Measurements from ENCODE around the gene PPP1R14B. TPM values are rescaled to one million over a fixed set of nuclear protein-coding genes. Genes with fewer than 3 reads are reported as not detected.
A peak's percentile ranks its signal among the peaks of the same experiment; 100 is the strongest.

PPP1R14B gene
- polyA plus RNA-seq, 10 donors = 130 to 192 (median 172) TPM

GRCh38 chr11:64233913-64234586 is 12.7 kb downstream of the PPP1R14B start, which contains the start of gene VEGFB:
Gene VEGFB, plus strand, starts transcription at chr11:64234584. Its CDS starts 250 bp downstream, at chr11:64234834.
- peak in 1 of 3 donors; percentile 78 for DNase-seq

GRCh38 chr11:64232967-64233315 is 13.8 kb downstream of the PPP1R14B start:
- DNase-seq = no peak

- DNase-seq = no peak
Observed at GRCh38 chr11:64232182-64232966, 14.4 kb downstream of the PPP1R14B start.

- DNase-seq = no peak
Observed at GRCh38 chr11:64231546-64231945, 15.2 kb downstream of the PPP1R14B start.

- DNase-seq = no peak
Observed at GRCh38 chr11:64230985-64231365, 15.8 kb downstream of the PPP1R14B start.

- peak; percentile 91 to 96 (median 93) for DNase-seq
Observed at GRCh38 chr11:64230171-64230984, 16.4 kb downstream of the PPP1R14B start, which contains the start of gene DNAJC4. Gene DNAJC4, plus strand, starts transcription at chr11:64230548. Its CDS starts 307 bp downstream, at chr11:64230855.

GRCh38 chr11:64229744-64230170 is 17.0 kb downstream of the PPP1R14B start:
- DNase-seq = no peak

GRCh38 chr11:64229090-64229743 is 17.5 kb downstream of the PPP1R14B start:
- peak in 1 of 3 donors; percentile 16 for DNase-seq

- DNase-seq = peak in 1 of 3 donors; percentile 23
Observed at GRCh38 chr11:64227405-64227956, 19.3 kb downstream of the PPP1R14B start.

- peak in 1 of 3 donors; percentile 70 for DNase-seq
Observed at GRCh38 chr11:64226507-64227051, 20.2 kb downstream of the PPP1R14B start.

- DNase-seq = peak; percentile 87 to 96 (median 93)
Observed at GRCh38 chr11:64225608-64226506, 20.9 kb downstream of the PPP1R14B start, which contains the start of the genes NUDT22 and TRPT1. Gene NUDT22, plus strand, starts transcription at chr11:64226274. Its CDS starts 379 bp downstream, at chr11:64226653. Gene TRPT1, minus strand, starts transcription at chr11:64226186. Its CDS starts 326 bp downstream, at chr11:64225860.

- no peak for DNase-seq
Observed at GRCh38 chr11:64224891-64225607, 21.7 kb downstream of the PPP1R14B start.

- peak in 1 of 3 donors; percentile 10 for DNase-seq
Observed at GRCh38 chr11:64224151-64224890, 22.4 kb downstream of the PPP1R14B start.

- peak in 1 of 3 donors; percentile 30 for DNase-seq
Observed at GRCh38 chr11:64223001-64223651, 23.6 kb downstream of the PPP1R14B start.

- DNase-seq = no peak
Observed at GRCh38 chr11:64222651-64223000, 24.1 kb downstream of the PPP1R14B start.

GRCh38 chr11:64220798-64221197 is 25.9 kb downstream of the PPP1R14B start:
- DNase-seq = no peak

- no peak for DNase-seq
Observed at GRCh38 chr11:64220271-64220670, 26.5 kb downstream of the PPP1R14B start.

- no peak for DNase-seq
Observed at GRCh38 chr11:64219755-64220154, 27.0 kb downstream of the PPP1R14B start.

Data from muscle of back (tissue), 11 donors.